Activated CD8-positive, alpha-beta memory T cell treated with anti-CD3 and anti-CD28 coated beads, Interleukin-2, amount 50 U/mL, for 24 hours (primary cell): ENCODE results near the gene LIMS2.

Experiments
- DNase-seq: peaks from one replicate; pipeline ENCODE4 v3.0.0-alpha.2; 2020; ENCODE audit errors: extremely low read depth

Gene LIMS2

DNA sequence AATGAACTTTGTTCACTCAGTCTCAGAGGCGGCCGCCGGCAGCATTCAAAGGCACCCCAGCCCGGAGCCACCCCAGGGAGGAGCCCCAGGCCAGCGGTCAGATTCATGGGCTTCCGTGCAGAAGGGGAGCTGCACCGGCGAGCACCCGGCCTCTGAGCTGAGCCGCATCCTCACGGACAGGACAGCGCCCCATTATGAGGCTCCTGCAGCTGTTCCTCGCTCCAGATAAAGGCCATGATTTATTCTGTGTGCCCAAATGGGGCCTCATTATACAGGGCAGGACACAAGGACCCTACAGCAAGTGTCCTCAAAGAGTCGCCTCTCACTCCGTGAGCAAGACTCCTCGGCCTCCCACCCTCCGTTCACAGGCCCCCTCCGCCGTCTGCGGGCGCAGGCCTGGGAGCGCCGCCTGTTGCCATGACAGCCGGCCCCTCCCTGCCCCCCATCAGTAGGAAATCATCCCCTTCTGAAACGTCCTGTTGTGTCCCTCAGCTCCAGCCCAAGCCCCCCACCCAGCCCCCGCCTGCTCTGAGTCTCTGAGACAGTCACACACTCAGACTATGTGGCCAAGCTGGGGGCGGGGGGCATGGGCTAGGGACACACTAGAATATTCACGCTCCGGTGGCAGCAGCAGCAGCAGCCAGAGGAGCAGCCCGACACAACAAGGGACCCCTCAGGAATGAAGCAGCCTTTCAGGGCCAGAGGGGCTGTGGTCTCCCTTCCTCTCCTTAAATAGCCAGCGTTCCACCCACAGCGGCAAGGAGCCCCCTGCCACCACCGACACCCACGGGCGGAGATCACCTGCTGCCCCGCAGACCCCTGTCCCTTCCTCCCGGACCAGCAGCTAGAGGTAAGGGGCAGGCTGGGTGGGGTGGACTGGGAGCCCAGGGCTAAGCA lies 29.7 kb downstream of the LIMS2 start, which contains the start of gene GPR17:
GPR17 (plus strand) TSS at position 759 of the 897 bp plus-strand sequence. CDS start 4,583 bp downstream, outside the sequence.
- DNase-seq = no peak

DNA sequence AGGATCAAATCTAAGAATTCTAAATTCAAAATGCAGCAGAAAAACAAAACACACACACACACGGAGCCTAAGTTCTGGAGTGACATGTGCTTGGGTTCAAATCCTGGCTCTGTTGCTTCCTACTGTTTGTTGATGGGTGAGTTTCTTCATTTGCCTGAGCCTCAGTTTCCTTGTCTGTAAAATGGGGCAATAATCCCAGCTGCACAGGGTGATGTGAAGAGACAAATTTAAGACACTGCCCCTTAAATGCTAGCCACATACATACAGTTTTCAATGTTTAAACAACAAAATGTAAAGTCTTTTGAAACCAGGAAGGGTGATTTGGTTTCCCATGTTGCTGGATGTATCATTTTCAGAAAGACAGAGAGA lies 30.3 kb downstream of the LIMS2 start:
- DNase-seq = no peak

DNA sequence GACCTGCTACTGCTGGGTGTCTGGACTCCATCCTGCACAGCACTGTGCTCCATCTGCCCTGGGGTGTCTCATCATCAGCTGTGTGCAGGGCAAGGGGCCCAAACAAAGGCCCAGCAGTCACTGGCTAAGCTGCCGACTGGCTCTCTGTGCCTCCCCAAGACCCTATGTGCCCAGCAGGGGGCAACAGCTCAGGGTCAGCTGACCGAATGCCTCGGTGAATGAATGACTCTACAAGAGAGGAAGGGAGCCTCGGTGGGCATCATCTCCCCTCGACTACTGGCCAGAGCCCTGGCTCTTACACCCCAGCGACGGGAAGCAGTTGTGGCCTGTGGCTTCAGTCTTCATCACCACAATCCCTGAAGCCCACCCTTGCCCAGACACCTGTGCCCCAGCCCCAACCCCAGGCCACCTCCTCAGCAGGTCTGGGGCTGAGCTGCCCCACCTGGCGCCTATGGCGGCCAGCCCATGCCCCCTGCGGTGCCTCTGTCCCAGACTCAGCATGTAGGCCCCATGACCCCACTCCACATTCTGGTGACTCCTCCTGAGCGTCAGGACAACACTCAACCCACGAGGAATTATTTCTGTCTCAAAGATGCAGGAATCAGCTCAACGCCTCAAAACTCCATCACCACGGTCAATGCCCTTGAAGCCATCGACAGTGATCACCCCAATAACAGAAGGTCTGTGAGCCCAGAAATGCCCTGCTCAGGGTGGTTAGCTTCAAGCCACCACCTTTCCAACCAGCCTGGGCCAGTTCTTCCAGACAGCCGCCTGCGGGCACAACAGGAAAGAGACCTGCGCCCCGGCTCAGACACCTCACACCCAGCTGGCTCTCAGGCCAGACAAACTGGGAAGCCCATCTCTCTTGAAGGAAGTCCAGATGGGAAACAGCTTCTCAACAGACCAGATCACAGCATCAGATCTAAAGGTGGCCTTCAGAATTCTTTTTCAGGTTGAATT lies 31.0 kb downstream of the LIMS2 start:
- no peak for DNase-seq

DNA sequence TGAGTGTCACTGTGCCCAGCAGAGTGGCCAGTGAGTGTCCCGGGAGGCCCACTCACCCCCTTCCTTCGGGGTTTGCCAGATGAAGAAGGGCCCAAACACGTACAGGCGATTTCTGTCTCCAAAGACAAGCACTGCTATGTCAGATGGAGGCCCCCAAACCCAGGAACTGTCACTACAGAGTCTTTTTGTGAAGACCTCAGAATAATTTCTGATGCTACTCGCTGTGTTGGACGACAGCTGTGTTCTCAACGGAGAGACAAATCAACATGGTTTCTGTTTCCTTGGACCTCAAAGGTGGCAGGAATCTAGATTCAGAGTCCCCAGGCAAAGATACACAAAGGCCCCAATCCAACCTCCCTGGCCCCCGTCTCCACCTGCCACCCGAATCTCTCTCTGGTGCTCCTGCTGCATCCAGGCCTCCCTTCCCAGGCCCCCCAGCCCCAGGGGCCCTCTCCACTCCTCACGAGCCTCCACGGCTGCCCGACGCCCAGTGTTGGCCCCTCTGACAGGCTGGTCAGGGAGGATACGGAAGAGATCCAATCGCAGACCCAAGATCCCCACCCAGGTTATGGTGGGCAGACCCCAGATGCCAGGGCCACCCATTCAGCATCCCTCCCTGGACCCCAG lies 31.8 kb downstream of the LIMS2 start:
- DNase-seq = no peak

DNA sequence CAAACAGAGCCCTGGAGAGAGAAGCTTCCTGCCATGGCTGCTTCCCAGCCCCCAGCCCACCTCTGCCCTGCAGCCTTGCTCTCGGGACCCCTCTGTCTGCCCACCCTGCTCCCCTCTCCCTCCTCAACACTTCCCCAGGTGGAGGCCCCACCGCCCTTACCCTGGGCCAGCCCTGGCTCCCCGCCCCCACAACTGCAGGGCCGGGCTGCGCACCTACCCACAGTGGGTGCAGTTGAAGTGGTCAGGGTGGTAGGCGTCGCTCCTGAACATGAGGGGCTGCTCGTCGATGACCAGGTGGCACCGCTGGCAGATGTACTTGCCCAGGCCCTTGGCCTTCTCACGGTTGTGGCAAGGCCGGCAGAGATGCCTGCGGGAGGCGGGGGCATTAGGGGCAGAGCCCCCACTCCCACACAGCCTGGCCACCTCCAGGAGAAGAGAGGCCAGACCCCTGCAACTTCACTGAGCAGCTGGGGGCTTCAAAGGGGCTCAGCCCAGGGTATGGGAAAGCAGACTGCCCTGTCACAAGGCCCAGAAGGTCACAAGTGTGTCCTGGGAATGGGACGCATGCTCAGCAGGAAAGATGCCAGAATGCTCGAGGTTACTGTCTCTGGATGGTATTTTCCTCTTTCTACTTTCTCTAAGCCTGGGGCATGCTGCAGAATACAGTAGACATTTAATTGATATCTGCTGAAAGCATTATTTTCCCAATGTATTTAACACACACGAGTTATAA lies 32.5 kb downstream of the LIMS2 start:
- no peak for DNase-seq

DNA sequence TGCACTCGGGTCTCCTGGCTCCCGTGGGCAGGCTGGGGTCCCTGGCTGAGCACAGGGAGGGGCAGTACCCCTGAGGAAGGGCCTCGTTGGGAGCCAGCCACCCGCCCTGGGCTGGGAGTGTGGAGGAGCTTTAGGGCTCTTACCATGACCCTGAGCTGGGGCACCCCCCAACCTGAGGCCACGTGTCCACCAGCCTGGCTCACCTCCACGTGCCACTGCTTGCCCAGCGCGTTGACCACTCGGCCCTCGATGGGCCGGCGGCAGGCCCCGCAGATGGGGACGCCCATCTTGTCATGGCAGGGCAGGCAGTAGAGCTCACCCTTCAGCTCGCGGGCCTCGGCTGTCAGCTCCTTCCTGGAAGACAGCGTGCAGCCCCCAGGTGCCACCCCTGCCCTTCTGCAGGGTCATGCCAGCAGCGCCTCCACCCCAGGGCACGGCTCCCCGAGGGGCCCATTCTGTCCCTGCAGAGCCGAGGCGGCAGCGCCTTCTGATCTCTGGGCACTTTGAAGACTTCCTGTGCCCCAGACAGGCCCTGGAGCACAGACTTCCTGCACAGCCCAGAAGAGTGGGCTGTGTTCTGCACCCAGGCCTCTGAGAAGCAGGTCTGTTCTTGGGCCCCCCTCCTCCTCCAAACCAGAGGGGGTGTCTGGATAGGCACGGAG lies 33.4 kb downstream of the LIMS2 start:
- no peak for DNase-seq

DNA sequence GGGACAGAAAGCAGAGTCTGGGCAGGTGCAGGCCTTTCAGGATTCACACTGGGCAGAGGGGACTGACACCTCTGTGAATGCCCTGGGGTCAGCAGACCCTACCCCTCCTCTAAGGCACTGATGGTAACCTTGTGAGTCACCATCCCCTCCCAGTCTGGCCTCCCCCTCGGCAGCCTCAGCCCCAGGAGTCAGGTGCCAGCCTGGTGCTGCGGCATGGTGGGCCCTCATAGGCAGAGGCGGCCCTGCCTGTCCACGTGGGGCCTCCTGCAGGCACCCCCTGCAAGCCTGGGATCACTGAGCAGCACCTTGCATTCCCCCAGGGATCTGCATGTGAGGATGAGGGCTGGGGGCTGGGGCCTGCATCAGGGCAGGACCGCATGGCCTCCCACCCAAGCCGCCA lies 34.2 kb downstream of the LIMS2 start:
- no peak for DNase-seq

DNA sequence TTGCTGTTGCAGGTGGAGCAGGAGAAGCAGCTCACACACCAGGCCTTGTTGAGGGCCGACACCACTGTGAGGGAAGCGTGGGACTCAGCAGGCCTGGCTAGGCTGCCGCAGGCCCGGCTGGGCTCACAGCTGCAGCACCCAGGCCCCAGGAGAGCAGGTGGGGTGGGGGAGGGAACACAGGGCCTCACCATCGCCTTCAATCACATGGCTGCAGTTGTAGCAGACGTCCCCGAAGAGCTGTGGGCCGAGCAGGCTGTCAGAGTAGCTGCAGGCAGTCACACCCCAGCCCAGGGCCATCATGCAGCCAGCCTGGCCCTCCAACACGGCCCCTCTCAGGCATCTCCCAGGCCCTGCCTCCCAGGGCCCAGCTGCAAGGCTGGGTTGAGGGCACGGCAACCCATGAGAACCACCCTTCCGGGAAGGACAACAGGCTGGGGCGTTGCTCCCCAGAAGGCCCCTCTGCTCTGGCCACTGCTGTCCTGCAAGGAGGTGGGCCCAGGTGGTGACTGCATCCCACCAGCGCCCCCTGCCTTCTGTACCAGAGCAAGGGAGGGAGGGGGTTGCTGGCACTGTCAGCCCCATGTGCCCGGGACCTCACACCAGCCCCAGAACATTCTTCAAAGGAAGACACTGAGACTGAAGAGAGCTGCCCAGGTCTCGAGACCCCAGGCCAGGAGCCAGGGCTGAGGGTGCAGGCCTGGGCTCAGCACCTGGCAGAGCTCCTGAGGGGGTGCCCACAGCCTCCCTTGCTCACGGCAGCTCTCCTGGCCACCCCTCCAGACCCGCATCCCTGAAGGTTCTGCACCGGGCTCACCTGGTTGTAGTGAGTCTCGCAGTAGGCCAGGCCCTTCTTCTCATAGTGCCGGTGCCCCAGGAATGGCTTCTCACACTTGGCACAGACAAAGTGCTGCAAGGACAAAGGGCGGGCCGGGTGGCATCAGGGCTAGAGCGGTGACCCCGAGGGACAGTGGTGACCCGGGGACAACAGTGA lies 35.0 kb downstream of the LIMS2 start:
- no peak for DNase-seq

DNA sequence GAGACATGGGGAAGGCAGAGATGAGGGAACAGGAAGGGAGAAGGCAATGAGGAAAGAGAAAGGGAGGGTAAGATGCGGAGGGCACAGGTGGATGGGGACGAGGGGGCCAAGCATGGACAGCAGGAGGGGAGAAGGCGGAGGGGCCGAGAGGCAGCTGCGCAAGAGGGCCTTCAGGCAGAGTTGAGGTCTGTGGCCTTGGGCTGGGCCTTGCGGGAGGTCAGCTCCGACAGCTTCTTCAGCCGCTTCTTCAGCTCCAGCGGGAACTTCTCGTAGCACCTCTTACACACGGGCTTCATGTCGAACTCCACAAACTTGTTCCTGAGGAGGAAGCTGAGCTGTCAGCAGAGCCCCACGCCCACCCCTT lies 36.2 kb downstream of the LIMS2 start:
- no peak for DNase-seq

DNA sequence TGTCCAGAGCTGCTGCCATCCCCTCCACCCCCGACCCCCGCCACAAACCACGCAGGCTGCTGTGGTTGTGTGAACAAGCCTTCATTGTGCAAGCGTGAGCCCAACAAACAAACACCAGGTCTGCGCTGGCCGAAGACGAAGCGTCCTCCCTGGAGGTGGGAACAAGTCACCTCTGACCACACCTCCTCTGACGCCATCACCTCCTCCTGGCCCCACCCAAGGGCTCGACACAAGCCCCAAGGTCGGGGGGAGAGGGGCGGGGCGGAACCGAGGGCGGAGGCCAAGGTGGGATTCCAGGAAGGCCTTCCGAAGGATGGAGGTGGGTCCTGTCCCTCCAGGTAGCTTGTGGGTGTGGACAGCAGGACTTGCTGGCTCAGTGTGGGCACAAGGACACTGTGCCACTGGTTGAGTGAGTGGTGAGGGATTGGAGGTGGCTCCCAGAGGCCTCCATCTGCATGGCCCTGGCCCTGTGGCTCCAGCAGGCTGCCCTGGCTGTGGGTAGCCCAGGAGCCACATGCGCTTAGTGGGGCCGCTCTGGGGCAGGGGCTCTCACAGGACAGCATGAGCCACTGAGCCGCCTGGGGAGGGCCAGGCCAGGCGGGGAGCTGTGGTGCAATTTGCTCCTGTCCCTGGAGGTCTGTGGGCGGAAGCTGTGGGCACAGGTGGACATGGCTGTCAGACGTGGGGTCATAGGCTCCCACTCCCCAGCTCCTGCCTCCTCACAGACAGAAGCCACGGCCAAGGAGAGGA lies 36.8 kb downstream of the LIMS2 start:
- DNase-seq = no peak

DNA sequence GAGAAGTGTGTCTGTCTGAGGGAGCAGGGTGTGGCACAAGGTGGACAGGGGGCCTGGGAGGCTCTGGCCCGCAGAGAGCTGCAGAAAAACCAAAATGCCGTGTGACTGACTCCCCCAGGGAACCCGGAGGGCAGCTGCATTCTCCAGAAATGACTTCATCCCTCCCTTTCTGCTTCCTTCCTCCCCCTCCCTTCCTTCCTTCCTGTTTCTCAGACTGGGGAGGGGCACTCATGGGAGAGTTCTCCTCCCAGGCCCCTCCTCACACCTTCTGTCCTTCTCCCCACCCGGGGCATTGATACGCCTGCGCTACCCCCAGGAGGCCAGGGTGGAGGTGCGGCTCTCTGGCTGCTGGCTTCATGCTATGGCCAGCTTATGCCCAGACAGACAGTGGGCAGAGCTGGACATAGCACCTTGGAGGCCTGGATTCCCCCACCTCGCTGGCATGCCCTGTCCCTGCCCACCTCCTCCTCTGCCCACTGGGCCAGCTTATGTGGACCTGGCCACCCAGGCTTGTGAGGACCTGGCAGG lies 37.5 kb downstream of the LIMS2 start:
- no peak for DNase-seq

DNA sequence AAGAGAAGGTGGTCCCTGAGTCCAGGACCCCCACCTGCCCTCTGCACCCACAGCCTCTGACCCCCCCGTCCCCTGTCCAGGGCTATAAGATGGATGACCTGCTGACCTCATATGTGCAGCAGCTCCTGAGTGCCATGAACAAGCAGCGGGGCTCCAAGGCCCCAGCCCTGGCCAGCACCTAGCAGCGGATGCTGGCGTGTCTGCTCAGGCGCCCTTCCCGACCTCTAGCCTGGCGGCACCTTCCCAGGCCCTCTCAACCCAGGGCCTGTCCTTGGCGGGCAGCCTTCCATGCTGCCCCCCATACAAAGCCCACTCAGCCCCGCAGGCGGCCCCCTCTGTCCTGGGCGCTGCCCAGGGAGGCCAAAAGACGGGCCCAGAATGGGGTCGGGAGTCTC lies 38.1 kb downstream of the LIMS2 start:
- no peak for DNase-seq

DNA sequence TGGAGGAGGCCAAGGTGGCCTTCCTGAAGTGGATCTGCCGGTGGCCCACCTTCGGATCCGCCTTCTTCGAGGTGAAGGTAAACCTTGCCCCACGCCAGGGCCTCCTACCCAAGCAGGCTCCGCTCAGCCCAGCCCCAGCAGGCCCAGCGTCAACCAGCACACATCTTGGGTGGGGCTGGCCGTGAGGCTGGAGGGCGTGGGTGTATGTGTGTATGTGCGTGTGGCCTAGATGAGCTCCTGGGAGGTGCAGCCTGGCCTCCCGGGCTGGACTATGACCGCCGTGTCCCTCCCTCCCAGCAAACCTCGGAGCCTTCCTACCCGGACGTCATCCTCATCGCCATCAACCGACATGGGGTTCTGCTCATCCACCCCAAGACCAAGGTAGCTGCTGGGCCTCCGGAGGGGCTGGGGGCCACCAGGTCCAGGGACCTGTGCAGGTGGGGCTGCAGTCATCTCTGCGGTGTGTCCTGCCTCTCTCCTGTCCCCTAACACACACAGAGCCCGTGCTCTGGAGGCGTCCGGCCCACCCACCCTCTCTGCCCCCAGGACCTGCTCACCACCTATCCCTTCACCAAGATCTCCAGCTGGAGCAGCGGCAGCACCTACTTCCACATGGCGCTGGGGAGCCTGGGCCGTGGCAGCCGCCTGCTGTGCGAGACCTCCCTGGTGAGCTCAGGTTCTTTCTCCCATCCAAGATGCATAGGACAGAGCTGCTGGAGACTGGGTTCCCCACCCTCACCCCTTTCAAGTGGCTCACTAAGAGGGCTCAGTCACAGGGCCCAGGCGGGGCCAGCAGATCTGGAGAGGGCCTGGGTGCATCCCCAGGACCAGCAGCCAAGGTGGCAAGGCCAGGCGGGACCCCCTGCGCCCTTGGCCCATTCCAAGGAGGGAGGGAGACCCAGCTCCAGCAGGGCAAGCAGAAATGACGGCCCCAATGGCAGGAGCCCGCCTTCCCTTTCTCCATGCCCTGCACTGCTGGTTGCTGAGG lies 38.8 kb downstream of the LIMS2 start:
- DNase-seq = no peak

DNA sequence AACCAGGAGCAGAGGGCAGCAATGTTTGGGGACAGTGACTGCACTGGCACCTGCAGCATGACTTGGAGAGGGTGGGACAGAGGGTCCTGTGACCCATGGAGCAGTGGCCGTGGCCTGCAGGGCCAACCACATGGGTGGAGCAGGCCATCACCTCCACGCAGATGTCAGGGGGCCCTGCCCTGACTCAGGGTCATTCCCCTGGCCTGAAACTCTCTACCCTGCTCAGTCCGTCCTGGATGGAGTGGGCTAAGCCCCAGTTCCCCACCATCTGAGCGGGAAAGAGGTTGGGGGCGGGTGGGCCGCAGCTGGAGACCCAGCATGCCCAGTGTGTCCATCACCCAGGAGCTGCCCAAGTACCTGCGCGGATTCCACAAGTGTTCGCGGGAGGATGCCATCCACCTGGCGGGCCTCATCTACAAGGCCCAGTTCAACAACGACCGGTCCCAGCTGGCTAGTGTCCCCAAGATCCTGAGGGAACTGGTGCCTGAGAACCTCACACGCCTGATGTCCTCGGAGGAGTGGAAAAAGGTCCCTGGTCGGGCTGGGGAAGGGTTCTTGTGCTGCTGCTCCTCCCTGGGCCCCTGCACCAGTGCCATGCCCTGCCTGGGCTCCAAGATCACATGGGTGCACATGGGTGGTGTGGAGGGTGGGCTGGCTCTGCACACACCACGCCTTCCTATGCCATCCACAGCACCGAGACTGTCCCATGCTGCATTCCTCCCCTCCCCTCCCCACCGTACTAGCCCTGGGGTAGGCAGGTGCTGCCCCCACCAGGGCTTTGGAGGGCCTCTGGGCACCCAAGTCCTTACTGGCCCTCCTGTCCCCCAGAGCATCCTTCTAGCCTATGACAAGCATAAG lies 39.7 kb downstream of the LIMS2 start:
- no peak for DNase-seq

DNA sequence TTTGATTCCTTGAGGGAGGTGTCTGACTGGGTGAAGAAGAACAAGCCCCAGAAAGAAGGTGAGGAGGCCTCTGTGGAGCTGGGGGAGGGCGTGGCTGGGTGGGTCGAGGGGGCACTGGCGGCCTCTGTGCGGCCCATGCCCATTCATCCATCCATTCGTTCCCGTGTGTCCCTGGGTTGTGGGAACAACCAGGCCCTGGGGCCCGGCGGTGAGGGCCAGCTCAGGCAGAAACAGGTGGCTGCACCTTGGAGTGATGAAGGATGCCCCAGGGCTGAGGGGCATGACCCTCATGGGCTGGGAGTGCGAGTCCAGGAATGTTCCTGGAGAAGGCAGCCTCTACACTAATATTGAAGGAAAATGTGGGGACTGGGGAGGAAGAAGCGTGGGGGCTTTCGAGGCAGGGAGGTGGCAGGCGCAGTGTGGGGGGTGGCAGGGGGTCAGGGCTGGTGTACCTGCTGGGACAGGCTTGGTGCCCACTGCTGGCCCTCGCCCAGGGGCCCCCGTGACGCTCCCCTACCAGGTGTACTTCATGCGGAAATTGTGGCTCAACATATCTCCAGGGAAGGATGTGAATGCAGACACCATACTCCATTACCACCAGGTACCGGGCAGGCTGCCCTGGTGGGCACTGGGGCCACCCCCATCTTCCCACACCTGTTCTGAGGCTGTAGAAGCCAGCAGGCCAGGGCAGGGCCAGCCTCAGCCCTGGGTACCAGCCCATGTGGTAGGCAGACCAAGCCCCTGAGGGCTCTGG lies 40.5 kb downstream of the LIMS2 start:
- DNase-seq = no peak
